RWPE2 (cell line): ENCODE results near the gene RALB.
A peak's percentile ranks its signal among the peaks of the same experiment; 100 is the strongest.

ENCODE experiments used
- ATAC-seq: fragments of 200-7000 bp; cut with Tn5 transposase; 3 replicates; pipeline ENCODE4 v1.9.1; 2021; ENCODE audit warnings: low read depth
- DNase-seq: peaks from one replicate; pipeline ENCODE4 v3.0.0-alpha.2; 2020; ENCODE audit warnings: low spot score
- H3K27ac ChIP-seq: fragments of 450-650 bp; 2 replicates; pipeline ENCODE4 v1.5.1; 2017; ENCODE audit warnings: mild to moderate bottlenecking; ENCODE audit not compliant: poor library complexity, severe bottlenecking
- H3K27me3 ChIP-seq: fragments of 250-450 bp; sonication (Bioruptor Pico); 2 replicates; pipeline ENCODE4 v1.5.1; 2021; ENCODE audit warnings: mild to moderate bottlenecking, moderate library complexity; ENCODE audit not compliant: insufficient read depth, poor library complexity, severe bottlenecking
- H3K36me3 ChIP-seq: fragments of 250-450 bp; sonication (Bioruptor Pico); 2 replicates; pipeline ENCODE4 v1.5.1; 2020; ENCODE audit warnings: low read depth, mild to moderate bottlenecking, moderate library complexity
- H3K4me1 ChIP-seq: fragments of 250-450 bp; sonication (Bioruptor Pico); 2 replicates; pipeline ENCODE4 v1.5.1; 2021; ENCODE audit warnings: mild to moderate bottlenecking, moderate library complexity; ENCODE audit not compliant: insufficient read depth, poor library complexity, severe bottlenecking
- H3K4me3 ChIP-seq: fragments of 250-450 bp; sonication (Bioruptor Pico); 2 replicates; pipeline ENCODE4 v1.5.1; 2021; ENCODE audit warnings: mild to moderate bottlenecking, moderate library complexity; ENCODE audit not compliant: severe bottlenecking
- H3K9me3 ChIP-seq: fragments of 250-450 bp; sonication (Bioruptor Pico); 2 replicates; pipeline ENCODE4 v1.5.1; 2021; ENCODE audit warnings: mild to moderate bottlenecking, moderate library complexity; ENCODE audit not compliant: severe bottlenecking
- CTCF ChIP-seq: fragments of 450-650 bp; IDR thresholded peaks from one replicate; pipeline ENCODE4 v1.5.1; 2017; ENCODE audit warnings: mild to moderate bottlenecking, moderate library complexity; ENCODE audit not compliant: poor library complexity, severe bottlenecking

The RALB gene

GRCh38 chr2:120204945-120205670, 47.5 kb upstream of the RALB start:
- H3K27me3 ChIP-seq, result no peaks in the 10 kb centered on the region
- no peaks in the 10 kb centered on the region for H3K9me3 ChIP-seq
- no peaks in the 10 kb centered on the region for H3K4me1 ChIP-seq
- no peak for TF ChIP-seq CTCF
- DNase-seq (no peak), ATAC-seq (no peak)
- H3K36me3 ChIP-seq, result no peaks in the 10 kb centered on the region
- H3K27ac ChIP-seq, result no peak overlapping the region
- H3K4me3 ChIP-seq, result no peak overlapping the region

GRCh38 chr2:120206022-120206581, 46.5 kb upstream of the RALB start:
- no peak for ATAC-seq

GRCh38 chr2:120208381-120209353, 44.0 kb upstream of the RALB start:
- DNase-seq, result no peak
- no peak for ATAC-seq
- H3K4me1 ChIP-seq, result no peaks in the 10 kb centered on the region
- H3K27ac ChIP-seq, result no peak overlapping the region
- no peaks in the 10 kb centered on the region for H3K9me3 ChIP-seq
- H3K27me3 ChIP-seq, result no peaks in the 10 kb centered on the region
- no peaks in the 10 kb centered on the region for H3K36me3 ChIP-seq
- no peak overlapping the region for H3K4me3 ChIP-seq
- TF ChIP-seq CTCF, result no peak

More at GRCh38 chr2:120206022-120206581, 46.5 kb upstream of the RALB start:
- H3K9me3 ChIP-seq, result no peaks in the 10 kb centered on the region
- no peak for DNase-seq
- H3K27me3 ChIP-seq, result no peaks in the 10 kb centered on the region
- H3K4me1 ChIP-seq, result no peaks in the 10 kb centered on the region
- no peak overlapping the region for H3K4me3 ChIP-seq
- no peak overlapping the region for H3K27ac ChIP-seq
- H3K36me3 ChIP-seq, result no peaks in the 10 kb centered on the region
- no peak for TF ChIP-seq CTCF

- no peak for DNase-seq
- H3K9me3 ChIP-seq, result no peaks in the 10 kb centered on the region
- TF ChIP-seq CTCF, result no peak
- no peaks in the 10 kb centered on the region for H3K36me3 ChIP-seq
- H3K27ac ChIP-seq, result no peak overlapping the region
- 0 out of 3 replicates have a peak, but pooled peaks have one; percentile 29 for ATAC-seq
- H3K4me3 ChIP-seq, result no peak overlapping the region
- no peaks in the 10 kb centered on the region for H3K4me1 ChIP-seq
- no peaks in the 10 kb centered on the region for H3K27me3 ChIP-seq
Measured at GRCh38 chr2:120209427-120210269, 43.0 kb upstream of the RALB start.
